Activated T-helper 2 cell treated with anti-CD3 and anti-CD28 coated beads, Interferon-gamma antibody, Interleukin-2, Interleukin-4, amounts not matched to agents 10 μg/mL and 5 μg/mL and 100 μg/mL, durations not matched to agents 14 hours and 24 hours and 36 hours (primary cell): Measurements from ENCODE around the gene VPS45. TPM values are rescaled to one million over a fixed set of nuclear protein-coding genes. Genes with fewer than 3 reads are reported as not detected.
A peak's percentile ranks its signal among the peaks of the same experiment; 100 is the strongest.

Experiments
- DNase-seq: peaks from one replicate; pipeline ENCODE4 v3.0.0; 2021; ENCODE audit warnings: low spot score
- H3K27ac Mint-ChIP-seq: one replicate; pipeline ENCODE4 v1.8.0; 2021; ENCODE audit warnings: mixed read lengths
- H3K27me3 Mint-ChIP-seq: one replicate; pipeline ENCODE4 v1.8.0; 2021; ENCODE audit warnings: low read depth, mixed read lengths
- H3K36me3 Mint-ChIP-seq: one replicate; pipeline ENCODE4 v1.8.0; 2021; ENCODE audit warnings: low read depth, mixed read lengths
- H3K4me1 Mint-ChIP-seq: one replicate; pipeline ENCODE4 v1.8.0; 2021; ENCODE audit warnings: low read depth, mixed read lengths
- H3K4me3 Mint-ChIP-seq: one replicate; pipeline ENCODE4 v1.8.0; 2021; ENCODE audit warnings: low read depth, mild to moderate bottlenecking, moderate library complexity, mixed read lengths
- H3K9me3 Mint-ChIP-seq: one replicate; pipeline ENCODE4 v1.8.0; 2021; ENCODE audit warnings: mixed read lengths
- intact Hi-C: fragments of 100-400 bp; cut with micrococcal nuclease; formaldehyde crosslinking; loops from one replicate; pipeline ENCODE4 v1.15.1; 2023
- total RNA-seq: library from RNA; stranded (reverse); gene quantifications from 2 replicates; pipeline ENCODE4 v1.2.3, GENCODE V29; 2022

VPS45 gene
- total RNA-seq, 1 donor from 2014 or later: 21.9 TPM

GRCh38 chr1:150056407-150056806 lies 11.2 kb upstream of the VPS45 start:
- Mint-ChIP-seq H3K36me3 (no peaks in the 10 kb centered on the region), H3K4me3 (no peak overlapping the region), H3K4me1 (no peaks in the 10 kb centered on the region), H3K27me3 (peaks cover 23% of the 10 kb centered on the region), H3K9me3 (no peaks in the 10 kb centered on the region), H3K27ac (no peak overlapping the region)
- intact Hi-C loops: no loop called here
- no peak for DNase-seq

DNA sequence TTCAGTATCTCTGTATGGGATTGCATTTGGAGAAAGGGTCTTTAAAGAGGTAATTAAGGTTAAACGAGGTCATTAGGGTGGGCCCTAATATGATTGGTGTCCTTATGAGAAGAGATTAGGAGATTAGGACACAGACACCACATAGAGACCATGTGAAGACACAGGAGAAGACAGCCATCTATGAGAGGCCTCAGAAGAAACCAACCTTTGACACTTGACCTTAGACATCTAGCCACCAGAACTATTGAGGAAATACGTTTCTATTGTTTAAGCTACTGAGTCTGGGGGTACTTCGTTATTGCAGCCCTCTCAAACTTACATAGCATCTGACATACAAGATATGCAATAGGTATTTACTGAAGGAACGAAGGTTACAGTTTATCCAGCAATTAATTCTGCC lies 7.3 kb upstream of the VPS45 start:
- no peaks in the 10 kb centered on the region for H3K36me3 Mint-ChIP-seq
- intact Hi-C loops: no loop called here
- H3K27ac Mint-ChIP-seq: no peak overlapping the region
- peaks cover 8% of the 10 kb centered on the region for H3K4me1 Mint-ChIP-seq
- H3K9me3 Mint-ChIP-seq: no peaks in the 10 kb centered on the region
- DNase-seq: no peak
- H3K4me3 Mint-ChIP-seq: no peak overlapping the region
- peaks cover 10% of the 10 kb centered on the region for H3K27me3 Mint-ChIP-seq

GRCh38 chr1:150061632-150062101 lies 5.9 kb upstream of the VPS45 start:
- Mint-ChIP-seq H3K27me3 (peaks cover 4% of the 10 kb centered on the region), H3K27ac (no peak overlapping the region), H3K9me3 (no peaks in the 10 kb centered on the region), H3K36me3 (no peaks in the 10 kb centered on the region), H3K4me1 (peaks cover 13% of the 10 kb centered on the region), H3K4me3 (no peak overlapping the region)
- no peak for DNase-seq
- intact Hi-C loops: no loop called here

GRCh38 chr1:150062113-150062512 lies 5.5 kb upstream of the VPS45 start:
- Mint-ChIP-seq H3K27me3 (peaks cover 4% of the 10 kb centered on the region), H3K9me3 (no peaks in the 10 kb centered on the region), H3K4me1 (peaks cover 14% of the 10 kb centered on the region), H3K4me3 (no peak overlapping the region), H3K27ac (no peak overlapping the region), H3K36me3 (no peaks in the 10 kb centered on the region)
- intact Hi-C loops: no loop called here
- DNase-seq: no peak

- Mint-ChIP-seq H3K36me3 (peaks cover 18% of the 10 kb centered on the region), H3K4me3 (peak overlapping the region; percentile 60), H3K9me3 (no peaks in the 10 kb centered on the region), H3K4me1 (peaks cover 32% of the 10 kb centered on the region), H3K27ac (peak overlapping the region; percentile 46), H3K27me3 (peaks cover 1% of the 10 kb centered on the region)
- intact Hi-C loops: loop anchor here (1.0 to 2.0 kb wide), 2 partner anchors 57 to 122 kb away; no protein-coding TSS in a partner anchor
- DNase-seq: no peak
Observed at GRCh38 chr1:150065184-150065871, 2.2 kb upstream of the VPS45 start.

GRCh38 chr1:150066328-150066727 lies 1.2 kb upstream of the VPS45 start:
- Mint-ChIP-seq H3K27me3 (peaks cover 1% of the 10 kb centered on the region), H3K36me3 (peaks cover 18% of the 10 kb centered on the region), H3K27ac (peak overlapping the region; percentile 97), H3K9me3 (no peaks in the 10 kb centered on the region), H3K4me3 (peak overlapping the region; percentile 94), H3K4me1 (peaks cover 32% of the 10 kb centered on the region)
- DNase-seq: no peak
- intact Hi-C loops: loop anchor here (2.0 kb wide), 1 partner anchor 168 kb away; no protein-coding TSS in a partner anchor

DNA sequence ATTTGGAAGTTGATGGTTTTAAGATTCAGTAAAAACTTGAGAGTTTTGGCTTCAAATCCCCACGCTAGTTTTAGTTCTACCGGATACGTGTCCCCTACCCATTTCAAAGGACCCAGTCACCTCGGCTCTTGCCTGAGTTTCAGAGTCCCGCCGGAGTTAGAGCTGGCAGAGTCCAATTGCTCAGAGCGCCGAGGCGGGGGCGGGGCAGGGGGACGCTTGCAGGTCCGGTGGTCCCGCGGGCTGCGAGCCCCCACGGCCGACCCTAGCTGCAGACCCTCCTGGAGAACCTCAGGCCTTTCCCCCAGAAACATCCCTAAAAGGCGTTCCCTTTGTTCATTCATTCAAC lies 765 bp upstream of the VPS45 start:
- H3K36me3 Mint-ChIP-seq: peaks cover 18% of the 10 kb centered on the region
- peaks cover 31% of the 10 kb centered on the region for H3K4me1 Mint-ChIP-seq
- DNase-seq: peak; percentile 14
- peak overlapping the region; percentile 94 for H3K4me3 Mint-ChIP-seq
- no peaks in the 10 kb centered on the region for H3K9me3 Mint-ChIP-seq
- intact Hi-C loops: loop anchor here (2.0 kb wide), 1 partner anchor 168 kb away; no protein-coding TSS in a partner anchor
- H3K27ac Mint-ChIP-seq: peak overlapping the region; percentile 97
- peaks cover 1% of the 10 kb centered on the region for H3K27me3 Mint-ChIP-seq

DNA sequence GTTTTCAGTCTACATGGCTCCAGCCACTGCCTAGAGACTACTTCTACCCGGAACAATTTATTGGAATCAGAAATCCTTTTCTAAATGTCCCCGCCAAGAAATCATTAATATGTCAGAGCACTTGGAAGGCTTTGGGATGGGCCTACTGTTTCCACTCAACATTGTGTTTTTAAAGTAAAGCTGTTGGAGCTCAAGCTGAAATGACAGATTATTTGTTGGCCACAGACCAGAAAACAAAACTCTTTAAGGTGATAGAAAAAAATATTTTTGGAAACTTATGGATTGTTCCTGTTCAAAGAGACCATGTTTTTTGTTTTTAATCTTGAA lies 496 bp downstream of the VPS45 start:
- peaks cover 30% of the 10 kb centered on the region for H3K36me3 Mint-ChIP-seq
- H3K4me3 Mint-ChIP-seq: peak overlapping the region; percentile 94
- H3K9me3 Mint-ChIP-seq: no peaks in the 10 kb centered on the region
- DNase-seq: no peak
- intact Hi-C loops: no loop called here
- H3K27me3 Mint-ChIP-seq: peaks cover 1% of the 10 kb centered on the region
- peaks cover 31% of the 10 kb centered on the region for H3K4me1 Mint-ChIP-seq
- peak overlapping the region; percentile 97 for H3K27ac Mint-ChIP-seq

DNA sequence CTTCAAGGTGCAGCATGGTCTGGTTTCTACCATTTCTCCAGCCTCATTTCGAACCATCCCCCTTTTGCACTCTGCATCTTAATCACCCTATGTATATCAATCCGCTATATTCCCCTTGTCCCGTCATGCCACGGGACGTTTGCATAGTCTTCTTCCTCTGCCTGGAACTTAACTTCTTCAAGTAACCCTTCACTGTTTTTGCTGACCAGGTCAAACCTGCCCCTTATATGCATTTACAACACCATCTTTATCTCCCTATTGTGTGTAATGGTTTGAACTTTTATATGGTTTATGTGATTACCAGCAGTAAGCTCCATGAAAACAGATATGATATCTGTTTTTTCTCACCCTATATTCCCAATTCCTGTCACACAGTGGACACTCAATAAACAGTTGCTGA lies 2.3 kb downstream of the VPS45 start:
- peaks cover 38% of the 10 kb centered on the region for H3K36me3 Mint-ChIP-seq
- H3K4me1 Mint-ChIP-seq: peaks cover 27% of the 10 kb centered on the region

DNA sequence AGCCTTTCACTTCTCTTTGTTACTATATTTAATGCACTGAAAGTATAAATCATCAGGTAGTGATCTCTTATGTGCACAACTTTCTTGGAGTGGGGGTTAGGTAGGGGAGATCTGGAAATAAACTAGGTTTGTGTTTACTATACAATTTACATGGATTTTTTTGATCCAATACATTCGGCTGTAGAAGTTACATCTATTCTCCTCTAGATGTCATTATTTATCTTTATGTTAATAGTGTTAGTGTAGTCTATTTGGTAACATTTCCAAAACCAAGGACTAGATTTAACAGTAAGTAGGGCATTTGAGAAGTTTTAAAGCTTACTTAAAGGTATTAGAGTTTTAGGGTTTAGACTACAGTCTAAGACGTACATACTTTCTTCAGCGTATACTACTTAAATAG lies 5.4 kb downstream of the VPS45 start:
- Mint-ChIP-seq H3K36me3 (peaks cover 56% of the 10 kb centered on the region), H3K4me1 (peaks cover 26% of the 10 kb centered on the region), H3K27ac (no peak overlapping the region), H3K27me3 (no peaks in the 10 kb centered on the region), H3K4me3 (no peak overlapping the region), H3K9me3 (no peaks in the 10 kb centered on the region)
- no peak for DNase-seq
- intact Hi-C loops: loop anchor here (1.0 kb wide), 1 partner anchor 93 kb away; no protein-coding TSS in a partner anchor

More for the DNA sequence above, 2.3 kb downstream of the VPS45 start:
- peak overlapping the region; percentile 41 for H3K4me3 Mint-ChIP-seq
- no peak for DNase-seq
- intact Hi-C loops: no loop called here
- H3K27ac Mint-ChIP-seq: no peak overlapping the region
- no peaks in the 10 kb centered on the region for H3K27me3 Mint-ChIP-seq
- no peaks in the 10 kb centered on the region for H3K9me3 Mint-ChIP-seq

- peaks cover 21% of the 10 kb centered on the region for H3K4me1 Mint-ChIP-seq
- H3K9me3 Mint-ChIP-seq: no peaks in the 10 kb centered on the region
- H3K36me3 Mint-ChIP-seq: peaks cover 59% of the 10 kb centered on the region
- no peaks in the 10 kb centered on the region for H3K27me3 Mint-ChIP-seq
- DNase-seq: no peak
- no peak overlapping the region for H3K27ac Mint-ChIP-seq
- intact Hi-C loops: loop anchor here (1.0 kb wide), 1 partner anchor 93 kb away; no protein-coding TSS in a partner anchor
- no peak overlapping the region for H3K4me3 Mint-ChIP-seq
Observed at GRCh38 chr1:150073516-150073915, 5.9 kb downstream of the VPS45 start.

GRCh38 chr1:150076066-150076465 lies 8.5 kb downstream of the VPS45 start:
- intact Hi-C loops: no loop called here
- no peaks in the 10 kb centered on the region for H3K9me3 Mint-ChIP-seq
- H3K27ac Mint-ChIP-seq: no peak overlapping the region
- H3K4me1 Mint-ChIP-seq: peaks cover 10% of the 10 kb centered on the region
- H3K27me3 Mint-ChIP-seq: no peaks in the 10 kb centered on the region
- no peak overlapping the region for H3K4me3 Mint-ChIP-seq
- H3K36me3 Mint-ChIP-seq: peaks cover 52% of the 10 kb centered on the region
- DNase-seq: no peak

DNA sequence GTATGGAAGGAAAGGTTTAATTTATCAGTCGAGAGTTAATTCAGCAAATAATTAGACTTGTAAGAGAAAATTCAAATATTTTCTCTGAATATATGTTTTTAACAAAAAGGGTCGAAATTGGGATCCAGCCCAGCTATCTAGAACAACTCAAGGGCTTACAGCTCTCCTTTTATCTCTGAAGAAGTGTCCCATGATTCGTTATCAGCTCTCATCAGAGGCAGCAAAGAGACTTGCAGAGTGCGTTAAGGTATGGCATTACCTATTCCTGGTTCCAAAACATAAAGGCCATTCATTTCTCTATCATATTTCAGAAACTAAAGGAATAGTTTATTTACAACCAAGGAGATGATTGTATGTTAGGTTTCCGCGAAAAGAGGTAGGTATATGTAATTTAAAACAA lies 9.4 kb downstream of the VPS45 start:
- Mint-ChIP-seq H3K4me1 (peaks cover 10% of the 10 kb centered on the region), H3K4me3 (no peak overlapping the region), H3K27me3 (no peaks in the 10 kb centered on the region), H3K36me3 (peaks cover 59% of the 10 kb centered on the region), H3K9me3 (no peaks in the 10 kb centered on the region), H3K27ac (no peak overlapping the region)
- no peak for DNase-seq
- intact Hi-C loops: no loop called here
